ENCODE measurements around the gene SLIT3. TPM values are rescaled to one million over a fixed set of nuclear protein-coding genes. Genes with fewer than 3 reads are reported as not detected.

SLIT3 gene
- total RNA-seq, 2 experiments from 2014 or later, result 0.20 to 0.43 TPM

- Mint-ChIP-seq H3K9me3 (no peaks in the 10 kb centered on the region), H3K27me3 (no peaks in the 10 kb centered on the region), H3K36me3 (no peaks in the 10 kb centered on the region), H3K4me3 (no peak overlapping the region), H3K4me1 (no peaks in the 10 kb centered on the region), H3K27ac (no peak overlapping the region)
- no peak for DNase-seq
Observed at GRCh38 chr5:169098331-169099121, 202.4 kb downstream of the SLIT3 start.

GRCh38 chr5:169097374-169098326 lies 203.3 kb downstream of the SLIT3 start:
- DNase-seq, result no peak
- Mint-ChIP-seq H3K4me3 (no peak overlapping the region), H3K4me1 (no peaks in the 10 kb centered on the region), H3K9me3 (no peaks in the 10 kb centered on the region), H3K27me3 (no peaks in the 10 kb centered on the region), H3K27ac (no peak overlapping the region), H3K36me3 (no peaks in the 10 kb centered on the region)

- no peak overlapping the region for H3K4me3 Mint-ChIP-seq
Observed at GRCh38 chr5:169095976-169096375, 205.0 kb downstream of the SLIT3 start.

GRCh38 chr5:169095410-169095960 lies 205.5 kb downstream of the SLIT3 start:
- no peaks in the 10 kb centered on the region for H3K27me3 Mint-ChIP-seq
- H3K9me3 Mint-ChIP-seq, result no peaks in the 10 kb centered on the region
- H3K4me3 Mint-ChIP-seq, result no peak overlapping the region
- no peak for DNase-seq
- H3K4me1 Mint-ChIP-seq, result no peaks in the 10 kb centered on the region
- no peaks in the 10 kb centered on the region for H3K36me3 Mint-ChIP-seq
- no peak overlapping the region for H3K27ac Mint-ChIP-seq

More at GRCh38 chr5:169095976-169096375, 205.0 kb downstream of the SLIT3 start:
- Mint-ChIP-seq H3K27me3 (no peaks in the 10 kb centered on the region), H3K36me3 (no peaks in the 10 kb centered on the region), H3K9me3 (no peaks in the 10 kb centered on the region), H3K27ac (no peak overlapping the region), H3K4me1 (no peaks in the 10 kb centered on the region)
- DNase-seq, result no peak

- Mint-ChIP-seq H3K36me3 (no peaks in the 10 kb centered on the region), H3K4me1 (no peaks in the 10 kb centered on the region), H3K4me3 (no peak overlapping the region), H3K9me3 (no peaks in the 10 kb centered on the region), H3K27me3 (no peaks in the 10 kb centered on the region), H3K27ac (no peak overlapping the region)
- no peak for DNase-seq
Observed at GRCh38 chr5:169094586-169095409, 206.1 kb downstream of the SLIT3 start.

GRCh38 chr5:169091396-169091980 lies 209.5 kb downstream of the SLIT3 start:
- H3K9me3 Mint-ChIP-seq, result no peaks in the 10 kb centered on the region
- H3K4me3 Mint-ChIP-seq, result no peak overlapping the region
- no peaks in the 10 kb centered on the region for H3K4me1 Mint-ChIP-seq
- H3K27ac Mint-ChIP-seq, result no peak overlapping the region
- no peak for DNase-seq
- no peaks in the 10 kb centered on the region for H3K36me3 Mint-ChIP-seq
- H3K27me3 Mint-ChIP-seq, result no peaks in the 10 kb centered on the region

GRCh38 chr5:169089343-169089742 lies 211.6 kb downstream of the SLIT3 start:
- H3K27me3 Mint-ChIP-seq, result no peaks in the 10 kb centered on the region
- no peaks in the 10 kb centered on the region for H3K9me3 Mint-ChIP-seq
- no peak for DNase-seq
- no peaks in the 10 kb centered on the region for H3K4me1 Mint-ChIP-seq
- H3K27ac Mint-ChIP-seq, result no peak overlapping the region
- no peaks in the 10 kb centered on the region for H3K36me3 Mint-ChIP-seq
- H3K4me3 Mint-ChIP-seq, result no peak overlapping the region

GRCh38 chr5:169088028-169088725 lies 212.8 kb downstream of the SLIT3 start:
- no peaks in the 10 kb centered on the region for H3K9me3 Mint-ChIP-seq
- H3K27me3 Mint-ChIP-seq, result no peaks in the 10 kb centered on the region

GRCh38 chr5:169085636-169086035 lies 215.3 kb downstream of the SLIT3 start:
- no peak overlapping the region for H3K27ac Mint-ChIP-seq
- no peaks in the 10 kb centered on the region for H3K9me3 Mint-ChIP-seq
- H3K4me1 Mint-ChIP-seq, result no peaks in the 10 kb centered on the region
- H3K36me3 Mint-ChIP-seq, result no peaks in the 10 kb centered on the region
- no peak for DNase-seq
- no peaks in the 10 kb centered on the region for H3K27me3 Mint-ChIP-seq
- no peak overlapping the region for H3K4me3 Mint-ChIP-seq

More at GRCh38 chr5:169088028-169088725, 212.8 kb downstream of the SLIT3 start:
- no peak overlapping the region for H3K4me3 Mint-ChIP-seq
- H3K36me3 Mint-ChIP-seq, result no peaks in the 10 kb centered on the region
- H3K27ac Mint-ChIP-seq, result no peak overlapping the region
- H3K4me1 Mint-ChIP-seq, result no peaks in the 10 kb centered on the region
- DNase-seq, result no peak

- Mint-ChIP-seq H3K27ac (no peak overlapping the region), H3K9me3 (no peaks in the 10 kb centered on the region), H3K36me3 (no peaks in the 10 kb centered on the region), H3K4me1 (no peaks in the 10 kb centered on the region), H3K4me3 (no peak overlapping the region), H3K27me3 (no peaks in the 10 kb centered on the region)
- DNase-seq, result no peak
Observed at GRCh38 chr5:169085212-169085611, 215.7 kb downstream of the SLIT3 start.

- H3K4me1 Mint-ChIP-seq, result no peaks in the 10 kb centered on the region
- no peak overlapping the region for H3K27ac Mint-ChIP-seq
- no peaks in the 10 kb centered on the region for H3K9me3 Mint-ChIP-seq
- H3K27me3 Mint-ChIP-seq, result no peaks in the 10 kb centered on the region
- H3K36me3 Mint-ChIP-seq, result no peaks in the 10 kb centered on the region
- H3K4me3 Mint-ChIP-seq, result no peak overlapping the region
- no peak for DNase-seq
Observed at GRCh38 chr5:169084775-169085174, 216.2 kb downstream of the SLIT3 start.

GRCh38 chr5:169083394-169084018 lies 217.4 kb downstream of the SLIT3 start:
- Mint-ChIP-seq H3K4me1 (no peaks in the 10 kb centered on the region), H3K36me3 (no peaks in the 10 kb centered on the region), H3K4me3 (no peak overlapping the region), H3K27me3 (no peaks in the 10 kb centered on the region), H3K27ac (no peak overlapping the region), H3K9me3 (no peaks in the 10 kb centered on the region)
- no peak for DNase-seq

GRCh38 chr5:169081000-169081724 lies 219.8 kb downstream of the SLIT3 start:
- H3K4me3 Mint-ChIP-seq, result no peak overlapping the region
- no peaks in the 10 kb centered on the region for H3K4me1 Mint-ChIP-seq
- peaks cover 3% of the 10 kb centered on the region for H3K27me3 Mint-ChIP-seq
- no peaks in the 10 kb centered on the region for H3K9me3 Mint-ChIP-seq
- H3K27ac Mint-ChIP-seq, result no peak overlapping the region
- no peak for DNase-seq
- no peaks in the 10 kb centered on the region for H3K36me3 Mint-ChIP-seq
